Heart right ventricle (tissue), 16 donors: ENCODE data around the gene MYO1H. TPM values are rescaled to one million over a fixed set of nuclear protein-coding genes. Genes with fewer than 3 reads are reported as not detected.
"Not testable (repeated sequence)": the region's sequence is repeated elsewhere in the genome, so short reads cannot be mapped to it uniquely, and the experiment has no call there.

ENCODE experiments used
- ATAC-seq, 8 donors: fragments of 200-7000 bp; cut with Tn5 transposase; one replicate each; pipeline ENCODE4 v1.9.1; 2020; ENCODE audit warnings: mild to moderate bottlenecking in 8 of 8, moderate library complexity in 8 of 8, moderate number of reproducible peaks in 1 of 8
- DNase-seq, 2 donors: peaks; one replicate each; pipeline ENCODE4 v3.0.0-alpha.2; 2020
- H3K27ac ChIP-seq, 10 donors: fragments of 200-600 bp; sonication (generic) in 2 of 10; one replicate each; pipeline versions ENCODE4 v1.5.0 to v1.8.0; 2020 to 2022; ENCODE audit warnings: mild to moderate bottlenecking in 3 of 10
- H3K27me3 ChIP-seq, 7 donors: fragments of 200-600 bp; one replicate each; pipeline ENCODE4 v1.8.0; 2021 to 2022; ENCODE audit warnings: mild to moderate bottlenecking in 2 of 7
- H3K36me3 ChIP-seq, 9 donors: fragments of 200-600 bp; sonication (generic) in 1 of 9; one replicate each; pipeline versions ENCODE4 v1.5.0 to v1.8.0; 2020 to 2022; ENCODE audit warnings: mild to moderate bottlenecking in 2 of 9
- H3K4me1 ChIP-seq, 9 donors: fragments of 200-600 bp; sonication (generic) in 1 of 9; one replicate each; pipeline versions ENCODE4 v1.5.0 to v1.8.0; 2020 to 2022; ENCODE audit warnings: mild to moderate bottlenecking in 4 of 9
- H3K4me3 ChIP-seq, 10 donors: fragments of 200-600 bp; sonication (generic) in 2 of 10; one replicate each; pipeline versions ENCODE4 v1.5.0 to v1.8.0; 2020 to 2022; ENCODE audit warnings: mild to moderate bottlenecking in 7 of 10, moderate library complexity in 2 of 10
- H3K9me3 ChIP-seq, 11 donors: fragments of 200-600 bp in 10 of 11; sonication (generic) in 2 of 11; one replicate each; pipeline versions ENCODE4 v1.5.0 to v1.8.0; 2013 to 2022; ENCODE audit warnings: mild to moderate bottlenecking in 2 of 11, control low read depth in 1 of 11, moderate library complexity in 1 of 11
- CTCF ChIP-seq, 9 donors: fragments of 200-600 bp; sonication (generic) in 2 of 9; IDR thresholded peaks; one replicate each; pipeline versions ENCODE4 v1.5.0 to v1.8.0; 2021 to 2022; ENCODE audit warnings: antibody characterized with exemption in 9 of 9, mild to moderate bottlenecking in 5 of 9, moderate library complexity in 1 of 9
- WGBS, 2 donors: extraction: QIAGEN DNeasy Blood & Tissue Kit; methylation state at CpG; one replicate each; pipeline ENCODE4 v1.1.7; 2013; ENCODE audit warnings: inconsistent platforms in 1 of 2; 5-methylcytosine and 5-hydroxymethylcytosine counted together
- intact Hi-C, 10 donors: fragments of 100-400 bp; cut with DNase I; formaldehyde crosslinking; loops; one replicate each; pipeline versions ENCODE4 v1.11.1 to v1.14.2; 2022
- polyA plus RNA-seq, 2 donors: library from polyadenylated mRNA; stranded (reverse); fragments of 200-250 nt; gene quantifications; one replicate each; pipeline ENCODE4 v1.2.3, GENCODE V29; 2013
- total RNA-seq, 10 donors: library from RNA; stranded (reverse); fragmentation: NEBNext Ultra II Directional in 3 of 10; extraction: Animal tissue kit (Norgen Biotek cat#: 25700) in 3 of 10; gene quantifications; one replicate each; pipeline versions ENCODE4 v1.2.1 to v1.2.4, GENCODE V29; 2021 to 2023
- donor health status: Arrhythmogenic right ventricular cardiomyopathy.
- donor health status: ischemic (EF 13 %, LVEDD 7.1; RV severe dilation, severe dysfunction).
- donor health status: healthy with polysubstance abuse.
- donor health status: DM: no; HTN: yes; CAD: no.
- donor health status: DM: no; HTN: no; CAD: no.
- donor health status: ischemic (EF 25% LVEDD 6.9; RV normal size, moderate dysfunction).
- donor health status: ischemic (EF 25% LVEDD 5.7; RV mildly dilated, moderate dysfunction).
- donor health status: healthy.
- donor health status: DM: yes; HTN: yes; CAD: no.
- donor health status: Ischemic cardiomyopathy.
- donor health status: ischemic (EF 35%, LVEDD 5.7; RV mildly dilated, moderate dysfunction).
- donor health status: nonischemic (EF 11% LVEDD 7.7; RV severe dilation, severe dysfunction).
- donor health status: DM: yes; HTN: yes; CAD: no.
- donor health status: PGD.
- donor health status: ischemic (EF 29% LVEDD 5.4; RV normal size, mild dysfunction).
- donor health status: nonischemic (EF 23%, LVEDD 6.1; RV moderate dilation, normal function).

MYO1H gene
- total and polyA plus RNA-seq, 12 donors, result 0.07 to 1.3 (median 0.51) TPM; not detected in 4

- intact Hi-C loops, result loop anchor here in 5 of 10 donors (5.0 to 10.0 kb wide), 4 partner anchors 173 to 356 kb away; no protein-coding TSS in a partner anchor
- Histone ChIP-seq H3K27me3 (peaks cover 0 to 34% (median 5%) of the 10 kb centered on the region in 7 donors), H3K27ac (no peak overlapping the region), H3K4me1 (no peaks in the 10 kb centered on the region), H3K9me3 (no peaks in the 10 kb centered on the region), H3K36me3 (no peaks in the 10 kb centered on the region), H3K4me3 (no peak overlapping the region)
- DNase-seq, result no peak
- TF ChIP-seq CTCF (IDR thresholded peaks at IDR 0.05), result no peak
- WGBS, 2 donors, result 80 to 83% methylated on average over 8 of the region's 8 CpGs
- ATAC-seq, result no peak
Observed at GRCh38 chr12:109421355-109422087, 73.8 kb downstream of the MYO1H start.

GRCh38 chr12:109422251-109422650, 74.6 kb downstream of the MYO1H start:
- no peak for ATAC-seq
- Histone ChIP-seq H3K27me3 (peaks cover 0 to 34% (median 5%) of the 10 kb centered on the region in 7 donors), H3K4me1 (no peaks in the 10 kb centered on the region), H3K36me3 (no peaks in the 10 kb centered on the region), H3K27ac (no peak overlapping the region), H3K9me3 (no peaks in the 10 kb centered on the region), H3K4me3 (no peak overlapping the region)
- intact Hi-C loops, result loop anchor here in 5 of 10 donors (5.0 to 10.0 kb wide), 4 partner anchors 173 to 355 kb away; no protein-coding TSS in a partner anchor
- no peak for DNase-seq
- TF ChIP-seq CTCF (IDR thresholded peaks at IDR 0.05), result no peak
- 47 to 49% methylated on average over 10 of the region's 10 CpGs for WGBS, 2 donors

- no peak overlapping the region for H3K4me3 ChIP-seq
- 91% methylated on average over 9 of the region's 9 CpGs for WGBS, 2 donors
- intact Hi-C loops, result loop anchor here in 5 of 10 donors (5.0 to 10.0 kb wide), 4 partner anchors 171 to 354 kb away; no protein-coding TSS in a partner anchor
- DNase-seq (no peak), ATAC-seq (no peak)
- H3K27ac ChIP-seq, result no peak overlapping the region
- H3K9me3 ChIP-seq, result no peaks in the 10 kb centered on the region
- no peak for TF ChIP-seq CTCF (IDR thresholded peaks at IDR 0.05)
- no peaks in the 10 kb centered on the region for H3K4me1 ChIP-seq
- peaks cover 0 to 34% (median 5%) of the 10 kb centered on the region in 7 donors for H3K27me3 ChIP-seq
- H3K36me3 ChIP-seq, result no peaks in the 10 kb centered on the region
Observed at GRCh38 chr12:109423392-109423791, 75.7 kb downstream of the MYO1H start.

GRCh38 chr12:109428037-109428629, 80.4 kb downstream of the MYO1H start:
- H3K36me3 ChIP-seq, result no peaks in the 10 kb centered on the region
- intact Hi-C loops, result loop anchor here in 7 of 10 donors (2.0 to 10.0 kb wide), 9 partner anchors 34 to 454 kb away; partner anchors contain the start of genes KCTD10 (in 2 of the 7), UBE3B (in 2 of the 7) and GLTP (in 1 of the 7)
- peak; percentile 75 to 93 (median 88) for ATAC-seq
- H3K27ac ChIP-seq, result no peak overlapping the region
- peak; percentile 79 to 87 for DNase-seq
- WGBS, 2 donors, result 21 to 22% methylated on average over 8 of the region's 8 CpGs
- H3K9me3 ChIP-seq, result no peaks in the 10 kb centered on the region
- peaks cover 0 to 2% (median 0%) of the 10 kb centered on the region in 7 donors for H3K27me3 ChIP-seq
- H3K4me3 ChIP-seq, result no peak overlapping the region
- peaks cover 0 to 9% (median 7%) of the 10 kb centered on the region in 9 donors for H3K4me1 ChIP-seq
- peak; percentile 98 to 100 (median 98) for TF ChIP-seq CTCF (IDR thresholded peaks at IDR 0.05)

- H3K36me3 ChIP-seq, H3K9me3 ChIP-seq, H3K27ac ChIP-seq, H3K4me3 ChIP-seq, ATAC-seq, H3K27me3 ChIP-seq, DNase-seq: not testable (repeated sequence)
- intact Hi-C loops, result loop anchor here in 7 of 10 donors (2.0 to 10.0 kb wide), 9 partner anchors 33 to 453 kb away; partner anchors contain the start of genes KCTD10 (in 2 of the 7), UBE3B (in 2 of the 7) and GLTP (in 1 of the 7)
- WGBS, 2 donors, result 93 to 94% methylated on average over 3 of the region's 3 CpGs
- H3K4me1 ChIP-seq, result peaks cover 0 to 16% (median 12%) of the 10 kb centered on the region in 9 donors
Observed at GRCh38 chr12:109428804-109429203, 81.1 kb downstream of the MYO1H start.
